Testis (tissue), 3 donors: Measurements from ENCODE around the gene IGF2R. TPM values are rescaled to one million over a fixed set of nuclear protein-coding genes. Genes with fewer than 3 reads are reported as not detected.

Experiments
- DNase-seq: peaks from one replicate; pipeline ENCODE4 v3.0.0-alpha.2; 2019
- H3K27ac ChIP-seq, 2 donors: fragments of 200-600 bp; sonication (generic); one replicate each; pipeline ENCODE4 v1.5.1; 2019
- H3K27me3 ChIP-seq: fragments of 200-600 bp; sonication (generic); one replicate; pipeline ENCODE4 v1.5.1; 2019
- H3K36me3 ChIP-seq: fragments of 200-600 bp; sonication (generic); one replicate; pipeline ENCODE4 v1.5.1; 2017; ENCODE audit warnings: low read depth; ENCODE audit errors: missing control alignments
- H3K4me1 ChIP-seq: fragments of 200-600 bp; sonication (generic); one replicate; pipeline ENCODE4 v1.5.1; 2019
- H3K4me3 ChIP-seq, 2 donors: fragments of 200-600 bp; sonication (generic); one replicate each; pipeline ENCODE4 v1.5.1; 2017 to 2019
- H3K9me3 ChIP-seq: fragments of 200-600 bp; sonication (generic); one replicate; pipeline ENCODE4 v1.5.1; 2017
- POLR2A ChIP-seq: fragments of 450-650 bp; IDR thresholded peaks from one replicate; pipeline ENCODE4 v1.6.1; 2017; ENCODE audit warnings: antibody characterized with exemption, mild to moderate bottlenecking, moderate library complexity
- WGBS, 2 donors: methylation state at CpG; one replicate each; pipeline ENCODE4 v1.1.5; 2018; 5-methylcytosine and 5-hydroxymethylcytosine counted together
- intact Hi-C: fragments of 100-400 bp; cut with DNase I; formaldehyde crosslinking; loops from one replicate; pipeline ENCODE4 v1.15.1; 2023; ENCODE audit warnings: low total_unique reads
- polyA plus RNA-seq: library from polyadenylated mRNA; stranded (reverse); fragments of 350-450 nt; fragmentation: Illumina TruSeq; extraction: RNeasy Lipid Tissue Mini Kit (QIAGEN cat#74804); gene quantifications from one replicate; pipeline ENCODE4 v1.2.3, GENCODE V29; 2014; ENCODE audit warnings: low read depth, low replicate concordance; ENCODE audit not compliant: insufficient read depth
- total RNA-seq, 2 donors: library from RNA; depleted of rRNA; stranded (reverse); fragments of >200 nt; gene quantifications; one replicate each; pipeline ENCODE4 v1.2.3, GENCODE V29; 2016
- TF ChIP-seq, protein P1 (sequence below), 3 experiments: fragments of 450-650 bp in 2 of 3; fragments of 200-600 bp in 1 of 3; sonication (generic) in 1 of 3; IDR thresholded peaks; one replicate each; pipeline ENCODE4 v1.5.1; 2016 to 2019; ENCODE audit warnings: antibody characterized with exemption in 3 of 3, mild to moderate bottlenecking in 2 of 3, moderate library complexity in 1 of 3

Gene IGF2R
- total and polyA plus RNA-seq, 3 donors from 2014 or later = 47.3 to 109 (median 84.6) TPM

DNA sequence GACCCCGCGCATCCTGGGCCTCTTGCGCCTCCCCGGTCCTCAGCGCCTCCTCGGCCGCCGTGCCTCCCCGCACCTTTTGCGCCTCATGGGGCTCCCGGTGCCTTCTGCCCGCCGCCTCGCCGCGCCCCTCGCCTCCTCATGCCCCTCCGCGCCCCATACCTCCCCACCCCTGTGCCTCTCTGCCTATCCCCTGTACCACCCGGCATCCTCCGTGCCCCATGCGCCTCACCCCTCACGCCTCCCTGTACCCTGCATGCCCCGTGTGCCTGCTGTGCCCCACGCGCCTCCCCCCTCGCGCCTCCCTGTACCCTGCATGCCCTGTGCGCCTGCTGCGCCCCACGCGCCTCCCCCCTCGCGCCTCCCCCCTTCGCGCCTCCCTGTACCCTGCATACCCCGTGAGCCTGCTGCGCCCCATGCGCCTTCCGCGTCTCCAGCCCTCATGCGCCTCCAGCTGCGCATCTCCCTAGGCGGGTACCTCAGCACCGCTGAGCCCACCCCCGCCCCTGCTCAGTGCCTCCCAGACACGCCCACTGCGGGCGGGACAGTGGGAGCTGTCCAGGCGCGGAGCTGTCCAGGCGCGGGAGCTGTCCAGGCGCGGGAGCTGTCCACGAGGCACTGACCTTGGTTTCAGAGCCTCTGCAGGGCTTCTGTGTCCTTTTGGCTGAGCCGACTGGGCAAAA is 37.1 kb downstream of the IGF2R start:
- H3K9me3 ChIP-seq = no peaks in the 10 kb centered on the region
- no peak overlapping the region for H3K27ac ChIP-seq
- no peaks in the 10 kb centered on the region for H3K27me3 ChIP-seq
- TF ChIP-seq, protein P1, sequence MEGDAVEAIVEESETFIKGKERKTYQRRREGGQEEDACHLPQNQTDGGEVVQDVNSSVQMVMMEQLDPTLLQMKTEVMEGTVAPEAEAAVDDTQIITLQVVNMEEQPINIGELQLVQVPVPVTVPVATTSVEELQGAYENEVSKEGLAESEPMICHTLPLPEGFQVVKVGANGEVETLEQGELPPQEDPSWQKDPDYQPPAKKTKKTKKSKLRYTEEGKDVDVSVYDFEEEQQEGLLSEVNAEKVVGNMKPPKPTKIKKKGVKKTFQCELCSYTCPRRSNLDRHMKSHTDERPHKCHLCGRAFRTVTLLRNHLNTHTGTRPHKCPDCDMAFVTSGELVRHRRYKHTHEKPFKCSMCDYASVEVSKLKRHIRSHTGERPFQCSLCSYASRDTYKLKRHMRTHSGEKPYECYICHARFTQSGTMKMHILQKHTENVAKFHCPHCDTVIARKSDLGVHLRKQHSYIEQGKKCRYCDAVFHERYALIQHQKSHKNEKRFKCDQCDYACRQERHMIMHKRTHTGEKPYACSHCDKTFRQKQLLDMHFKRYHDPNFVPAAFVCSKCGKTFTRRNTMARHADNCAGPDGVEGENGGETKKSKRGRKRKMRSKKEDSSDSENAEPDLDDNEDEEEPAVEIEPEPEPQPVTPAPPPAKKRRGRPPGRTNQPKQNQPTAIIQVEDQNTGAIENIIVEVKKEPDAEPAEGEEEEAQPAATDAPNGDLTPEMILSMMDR (IDR thresholded peaks at IDR 0.05) = no peak
- TF ChIP-seq POLR2A = no peak
- WGBS, 2 donors = 51 to 57% methylated on average over 41 to 53 of the region's 57 CpGs
- peak; percentile 73 for DNase-seq
- H3K4me3 ChIP-seq = peak overlapping the region in 1 of 2 donors; percentile 25
- H3K36me3 ChIP-seq = no peaks in the 10 kb centered on the region
- intact Hi-C loops = no loop called here
- peaks cover 7% of the 10 kb centered on the region for H3K4me1 ChIP-seq

DNA sequence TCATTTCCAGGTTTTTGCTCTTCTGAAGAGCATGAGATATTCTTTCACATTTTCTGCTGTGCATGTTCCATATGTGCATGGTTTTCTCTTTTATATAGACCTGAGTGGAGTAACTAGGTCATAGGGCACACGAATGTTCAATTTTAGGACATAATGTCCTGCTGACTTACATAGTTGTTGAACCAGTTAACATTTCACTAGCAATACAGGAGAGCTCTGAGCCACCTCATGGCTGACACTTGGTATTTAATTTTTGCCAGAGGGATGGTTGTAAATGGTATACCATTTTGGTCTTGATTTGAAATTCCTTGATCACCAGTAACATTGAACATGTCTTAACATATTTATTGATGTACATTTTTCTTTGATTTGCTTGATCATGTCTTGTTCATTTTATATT is 38.3 kb downstream of the IGF2R start:
- no peak for DNase-seq
- Histone ChIP-seq H3K9me3 (no peaks in the 10 kb centered on the region), H3K27ac (no peak overlapping the region), H3K4me3 (no peak overlapping the region), H3K36me3 (no peaks in the 10 kb centered on the region), H3K4me1 (peaks cover 7% of the 10 kb centered on the region), H3K27me3 (no peaks in the 10 kb centered on the region)
- TF ChIP-seq, protein P1 (IDR thresholded peaks at IDR 0.05) = no peak
- intact Hi-C loops = no loop called here
- WGBS, 2 donors = 65 to 71% methylated on average over 1 of the region's 1 CpG

DNA sequence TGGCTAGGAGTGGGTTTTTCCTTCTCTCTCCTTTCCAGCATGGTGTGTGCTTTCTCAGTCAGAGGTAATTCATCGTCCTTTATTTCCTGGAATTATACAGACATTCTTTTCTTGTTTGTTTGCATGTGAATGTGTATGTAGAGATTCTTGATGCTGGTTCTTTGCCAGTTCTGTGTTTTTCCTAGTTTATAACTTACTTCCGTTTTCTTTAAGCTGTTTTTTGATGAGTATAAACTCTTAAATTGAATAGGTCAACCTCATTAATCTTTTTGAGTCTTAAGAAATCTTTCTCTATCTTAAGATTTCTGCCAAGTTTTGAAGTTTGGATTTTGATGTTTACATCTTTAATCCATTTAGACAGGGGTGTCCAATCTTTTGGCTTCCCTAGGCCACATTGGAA is 38.7 kb downstream of the IGF2R start:
- Histone ChIP-seq H3K4me3 (no peak overlapping the region), H3K4me1 (peaks cover 7% of the 10 kb centered on the region), H3K27ac (no peak overlapping the region), H3K9me3 (no peaks in the 10 kb centered on the region), H3K36me3 (no peaks in the 10 kb centered on the region), H3K27me3 (no peaks in the 10 kb centered on the region)
- no peak for DNase-seq
- TF ChIP-seq, protein P1 (IDR thresholded peaks at IDR 0.05) = no peak
- TF ChIP-seq POLR2A = no peak
- intact Hi-C loops = no loop called here
- 37 to 40% methylated on average over 2 of the region's 2 CpGs for WGBS, 2 donors

DNA sequence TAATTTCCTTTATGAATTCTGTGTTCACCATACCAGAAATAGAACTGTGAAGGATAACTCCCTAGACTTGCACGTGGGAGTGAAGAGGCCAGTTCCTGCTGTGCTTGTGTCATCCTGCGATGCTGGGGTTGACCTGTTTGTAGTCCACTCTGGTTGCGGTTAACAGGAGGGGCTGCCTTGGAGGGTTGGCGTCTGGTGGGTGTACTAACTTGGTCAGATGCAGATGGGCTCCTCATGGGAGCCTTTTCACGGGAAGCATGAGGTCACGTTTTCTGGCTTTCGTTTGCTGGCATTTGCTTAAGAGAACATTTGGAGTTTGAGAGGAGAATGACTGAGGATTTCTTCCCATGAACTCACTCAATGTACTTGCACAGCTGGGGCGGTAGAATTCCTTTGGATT is 41.2 kb downstream of the IGF2R start:
- no peaks in the 10 kb centered on the region for H3K27me3 ChIP-seq
- no peaks in the 10 kb centered on the region for H3K9me3 ChIP-seq
- peaks cover 7% of the 10 kb centered on the region for H3K4me1 ChIP-seq
- H3K36me3 ChIP-seq = no peaks in the 10 kb centered on the region
- H3K4me3 ChIP-seq = no peak overlapping the region
- peak; percentile 45 for DNase-seq
- intact Hi-C loops = no loop called here
- TF ChIP-seq, protein P1 (IDR thresholded peaks at IDR 0.05) = no peak
- no peak for TF ChIP-seq POLR2A
- WGBS, 2 donors = 49 to 51% methylated on average over 8 of the region's 8 CpGs
- H3K27ac ChIP-seq = no peak overlapping the region
